ENCODE data around the gene GABRR1.
"Not testable (repeated sequence)": the region's sequence is repeated elsewhere in the genome, so short reads cannot be mapped to it uniquely, and the experiment has no call there.

Gene GABRR1

DNA sequence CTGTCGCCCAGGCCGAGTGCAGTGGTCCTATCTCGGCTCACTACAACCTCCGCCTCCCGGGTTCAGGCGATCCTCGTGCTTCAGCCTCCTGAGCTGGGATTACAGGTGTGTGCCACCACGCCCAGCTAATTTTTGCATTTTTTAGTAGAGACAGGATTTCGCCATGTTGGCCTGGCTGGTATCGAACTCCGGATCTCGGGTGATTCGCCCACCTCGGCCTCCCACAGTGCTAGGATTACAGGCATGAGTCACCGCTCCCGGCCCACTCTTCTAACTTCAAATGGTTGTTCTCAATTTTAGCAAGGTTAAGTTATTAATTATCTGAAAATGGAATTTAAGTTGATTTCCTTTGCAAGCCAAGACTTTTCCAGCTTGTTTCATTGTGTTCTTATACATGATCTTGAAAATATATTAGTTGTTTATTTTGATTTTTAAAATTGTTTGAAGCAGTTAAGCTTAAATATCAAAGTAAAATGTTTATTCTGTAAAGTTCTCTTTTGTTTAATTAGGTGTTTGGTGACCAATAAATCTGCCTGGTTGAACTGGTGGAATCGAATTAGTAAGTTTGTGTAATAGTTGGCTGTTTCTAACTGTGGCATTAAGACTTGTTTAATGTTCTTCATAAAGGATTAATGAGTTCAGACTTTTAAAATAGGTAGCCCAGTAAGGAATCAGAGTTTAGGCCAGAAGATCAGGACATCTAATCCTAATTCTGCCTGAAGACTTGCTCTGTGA, 69.0 kb downstream of the GABRR1 start:
- DNase-seq, result no peak

DNA sequence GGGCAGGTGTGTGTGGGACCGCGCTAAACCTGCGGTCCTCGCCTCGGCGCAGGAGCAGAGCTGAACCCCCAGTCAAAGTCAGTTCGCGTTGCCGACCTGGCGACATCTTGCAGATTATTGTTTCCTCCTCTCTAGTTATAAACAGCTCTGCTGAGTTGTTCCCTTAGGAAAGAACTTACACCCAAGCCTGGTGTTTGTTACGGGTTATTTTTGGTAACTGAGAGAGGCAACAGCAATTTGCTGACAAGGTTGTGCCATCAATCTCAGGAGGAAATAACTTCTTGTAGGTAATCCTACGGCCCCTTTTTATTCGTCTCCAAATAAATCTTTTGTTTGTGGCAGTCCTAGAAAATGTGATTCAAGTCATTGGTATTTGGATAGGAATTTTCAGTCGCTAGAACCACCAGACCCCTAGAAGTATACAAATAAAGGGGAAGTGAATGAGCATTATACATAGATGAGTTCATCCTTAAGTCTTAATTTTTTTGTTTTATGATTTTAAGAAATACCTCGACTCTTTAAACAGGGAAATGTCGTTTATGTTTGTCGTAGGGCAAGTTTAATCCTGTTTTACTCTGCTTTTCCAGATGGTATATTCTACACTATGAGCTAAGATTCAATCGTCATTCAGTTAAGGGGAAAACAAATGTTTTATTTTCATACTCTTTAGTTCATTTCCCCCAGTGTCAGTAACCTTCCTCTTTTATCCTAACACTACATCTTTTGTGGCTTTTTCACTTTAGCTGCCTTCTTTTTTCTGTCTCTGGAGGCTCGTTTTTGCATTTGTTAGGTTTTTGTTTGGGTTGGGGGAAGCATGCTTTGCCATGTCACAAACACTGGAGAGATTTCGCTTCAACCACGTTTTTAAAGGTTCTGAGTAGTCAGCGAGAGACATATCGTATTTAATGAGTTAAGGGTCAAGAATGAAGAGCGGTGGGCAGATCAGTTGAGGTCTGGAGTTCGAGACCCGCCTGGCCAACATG, 70.1 kb downstream of the GABRR1 start:
- DNase-seq, result peak; percentile 39

DNA sequence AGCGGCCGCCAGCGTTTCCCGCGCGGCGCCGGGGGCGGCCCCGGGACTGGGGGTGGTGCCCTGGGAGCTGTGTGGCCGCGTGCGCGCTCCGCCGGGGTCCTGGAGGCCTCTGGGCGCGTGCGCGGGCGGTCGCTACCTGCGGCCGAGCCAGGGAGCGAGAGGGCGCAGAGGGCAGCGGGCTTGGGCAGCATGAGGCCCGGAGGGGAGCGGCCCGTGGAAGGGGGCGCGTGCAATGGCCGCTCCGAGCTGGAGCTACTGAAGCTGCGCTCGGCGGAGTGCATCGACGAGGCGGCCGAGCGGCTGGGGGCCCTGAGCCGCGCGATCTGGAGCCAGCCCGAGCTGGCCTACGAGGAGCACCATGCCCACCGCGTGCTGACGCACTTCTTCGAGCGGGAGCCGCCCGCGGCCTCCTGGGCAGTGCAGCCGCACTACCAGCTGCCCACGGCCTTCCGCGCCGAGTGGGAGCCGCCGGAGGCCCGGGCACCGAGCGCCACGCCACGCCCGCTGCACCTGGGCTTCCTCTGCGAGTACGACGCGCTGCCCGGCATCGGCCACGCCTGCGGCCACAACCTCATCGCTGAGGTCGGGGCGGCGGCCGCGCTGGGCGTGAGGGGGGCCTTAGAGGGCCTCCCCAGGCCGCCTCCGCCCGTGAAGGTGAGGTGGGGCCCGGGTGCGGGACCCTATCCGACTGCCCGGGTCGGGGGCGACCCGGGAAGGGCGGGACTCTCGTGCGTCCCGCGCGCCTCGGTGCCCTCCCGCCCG, 71.0 kb downstream of the GABRR1 start, which contains the start of gene PM20D2:
Gene PM20D2 (plus strand): TSS at position 100 of the 762 bp plus-strand sequence. CDS start 90 bp downstream, at position 190.
- peak; percentile 75 for DNase-seq

DNA sequence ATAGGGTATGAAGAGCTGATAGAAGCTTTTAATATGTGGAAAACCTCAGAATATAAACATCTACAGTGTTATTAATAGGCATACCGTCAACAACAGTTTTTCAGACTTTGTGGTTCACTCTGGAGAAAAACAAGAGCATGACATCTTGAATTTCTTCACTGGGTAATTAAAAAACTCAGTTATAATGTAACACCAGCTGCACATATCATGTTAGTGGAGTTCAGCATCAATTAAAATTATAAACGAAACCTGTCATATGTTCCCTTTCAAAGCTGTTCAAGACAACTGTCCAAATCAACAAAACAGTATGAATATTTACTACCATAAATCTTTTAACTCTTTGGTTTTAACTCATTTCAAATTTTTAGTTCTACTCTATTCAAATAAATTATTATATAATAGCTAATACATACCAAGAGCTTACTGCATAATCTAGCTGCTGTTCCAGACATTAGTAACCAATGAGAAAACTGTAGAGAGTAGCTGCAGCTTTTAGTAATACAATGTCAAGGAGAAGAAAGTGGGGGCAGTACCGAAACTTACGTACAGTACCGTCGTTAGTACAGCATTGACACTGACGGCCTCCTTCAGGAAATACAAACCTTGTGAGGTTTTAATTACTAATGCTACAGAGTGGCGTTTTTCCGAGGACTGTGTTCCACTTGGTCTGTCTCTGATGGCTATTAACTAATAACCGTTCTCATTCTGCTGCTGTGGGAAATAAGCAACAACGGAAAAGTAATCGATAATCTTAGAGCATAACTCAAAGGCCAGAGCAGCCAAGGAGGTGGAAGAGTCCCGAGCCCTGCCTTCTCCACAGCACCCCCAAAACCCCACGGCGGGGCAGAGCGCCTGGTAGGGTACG, 71.8 kb downstream of the GABRR1 start:
- DNase-seq, result peak; percentile 23

DNA sequence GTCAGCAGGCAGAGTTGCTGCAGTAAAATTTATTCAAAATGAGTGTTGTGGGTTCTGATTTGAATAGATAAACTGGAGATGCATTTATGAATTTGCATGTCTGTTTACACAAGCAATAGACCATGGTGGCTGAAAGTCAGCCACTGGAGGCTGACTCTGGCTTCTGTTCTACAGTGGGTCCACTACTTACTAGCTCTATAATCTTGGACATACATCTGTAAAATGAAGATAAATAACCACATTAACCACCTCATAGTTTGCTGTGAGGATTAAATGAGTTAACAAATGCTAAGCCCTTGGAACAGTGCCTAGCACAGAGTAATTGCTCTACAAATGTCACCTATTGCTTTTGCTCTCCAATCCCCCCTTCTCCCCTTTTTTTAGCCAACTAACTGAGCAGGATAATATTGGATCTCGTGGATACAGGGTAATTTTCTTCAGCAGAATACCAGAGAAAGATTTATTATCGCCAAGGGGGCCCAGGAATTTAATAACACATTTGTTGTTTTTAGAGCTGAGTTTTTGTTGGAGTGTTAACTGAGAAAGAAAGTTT, 72.7 kb downstream of the GABRR1 start:
- DNase-seq, result no peak

DNA sequence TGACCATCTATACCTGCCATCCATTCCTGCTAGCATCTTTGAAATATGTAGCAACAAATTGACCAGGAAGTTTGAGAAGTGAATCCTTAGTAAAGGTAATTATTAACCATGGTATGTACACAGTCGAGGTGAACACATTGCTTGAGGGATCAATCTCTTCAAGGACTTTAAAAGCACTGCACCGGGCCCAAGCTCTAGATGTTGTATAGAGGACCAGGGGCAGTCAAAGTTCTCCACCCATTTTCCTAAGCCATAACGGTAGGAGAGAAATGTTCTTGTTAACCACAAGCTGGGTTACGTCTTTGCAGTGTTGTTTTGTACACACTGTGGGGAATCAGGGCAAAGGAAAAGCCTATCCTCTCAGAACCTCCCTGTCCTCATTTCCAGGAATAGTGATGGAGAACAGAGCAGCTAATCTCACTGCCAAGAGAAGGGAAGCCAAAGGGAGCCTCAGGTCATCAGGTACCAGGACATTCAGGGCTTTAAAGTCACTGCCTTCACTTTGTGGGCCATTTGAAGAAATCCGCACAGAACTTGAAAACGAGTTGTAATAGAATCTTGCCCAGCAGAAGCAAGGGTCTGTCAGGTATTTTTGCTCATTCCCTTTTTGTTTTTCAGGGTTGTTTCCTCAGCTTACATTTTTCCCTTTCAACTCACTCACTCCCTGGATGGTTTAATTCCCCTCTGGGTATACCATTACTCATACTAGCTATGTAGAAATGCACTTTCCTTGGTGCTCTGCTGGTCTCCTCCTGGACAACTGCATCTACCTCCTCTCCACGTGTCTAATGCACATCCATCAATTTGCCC, 76.6 kb downstream of the GABRR1 start:
- no peak for DNase-seq

DNA sequence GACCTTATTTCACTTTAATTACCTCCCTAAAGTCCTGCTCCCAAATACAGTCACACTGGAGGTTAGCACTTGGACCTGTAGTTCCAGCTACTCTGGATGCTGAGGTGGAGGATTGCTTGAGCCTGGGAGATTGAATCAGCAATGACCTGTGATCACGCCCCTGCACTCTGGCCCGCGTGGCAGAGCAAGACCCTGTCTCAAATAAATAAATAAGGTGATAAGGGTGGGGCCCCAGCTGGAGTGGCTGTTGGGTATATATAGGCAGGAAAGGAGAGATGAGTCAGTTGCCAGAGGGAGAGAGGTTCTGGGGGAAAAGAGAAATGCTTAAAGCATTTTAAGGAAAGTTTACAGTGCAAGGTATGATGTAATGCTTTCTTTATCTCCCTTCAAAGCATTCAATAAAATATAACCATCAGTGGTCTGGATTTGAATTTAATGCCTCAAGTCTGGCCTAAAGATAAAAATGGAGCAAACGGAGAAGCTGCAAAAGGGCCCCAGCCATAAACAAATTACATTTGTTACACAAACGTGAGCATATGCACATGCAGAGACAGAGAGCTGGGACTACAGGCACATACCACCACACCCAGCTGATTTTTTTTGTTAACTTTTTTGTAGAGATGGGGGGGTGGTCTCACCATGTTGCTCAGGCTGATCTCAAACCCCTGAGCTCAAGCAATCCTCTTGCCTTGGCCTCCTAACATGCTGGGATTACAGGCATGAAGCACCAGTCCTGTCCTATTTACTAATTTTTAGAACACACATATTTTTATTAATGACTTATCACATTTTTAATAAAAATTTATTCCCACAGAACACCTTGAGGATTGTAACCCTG, 77.4 kb downstream of the GABRR1 start:
- no peak for DNase-seq

DNA sequence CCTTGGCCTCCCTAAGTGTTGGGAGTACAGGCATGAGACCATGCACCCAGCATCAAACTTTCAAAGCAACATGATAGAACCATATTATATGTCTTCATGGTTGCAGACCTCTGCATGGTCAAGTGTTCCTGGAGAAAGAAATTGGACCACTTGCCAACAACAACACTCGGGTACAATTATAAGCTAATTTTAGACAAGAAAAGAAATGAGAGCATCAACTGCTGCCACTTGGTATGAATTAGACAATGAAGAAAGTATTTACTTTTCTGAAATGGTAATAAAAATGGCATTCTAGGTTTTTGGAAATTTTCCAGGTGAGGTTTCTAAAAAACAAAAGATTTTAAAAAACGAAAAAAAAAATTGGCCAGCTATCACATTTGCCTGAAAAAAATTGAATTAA, 79.0 kb downstream of the GABRR1 start:
- DNase-seq, result no peak

DNA sequence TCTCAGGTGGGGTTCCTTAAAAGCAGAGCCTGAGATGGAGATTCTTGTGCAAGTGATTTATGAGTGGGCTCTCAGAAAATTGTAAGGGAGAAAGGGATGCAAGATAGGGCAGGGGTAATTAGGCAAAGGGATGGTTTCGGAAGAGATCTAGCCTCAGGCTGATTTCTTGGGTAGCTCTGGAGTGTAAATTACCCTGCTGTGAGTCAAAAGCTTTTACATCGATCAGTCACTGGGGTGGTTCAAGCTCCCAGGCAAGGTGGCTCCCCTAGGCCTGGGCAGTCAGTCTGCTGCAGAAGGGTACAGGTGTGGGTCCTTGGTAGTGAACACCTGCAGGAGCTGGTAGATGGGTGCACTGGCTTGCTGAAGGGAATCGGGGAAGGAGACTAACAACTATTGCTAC, 82.4 kb downstream of the GABRR1 start:
- no peak for DNase-seq

DNA sequence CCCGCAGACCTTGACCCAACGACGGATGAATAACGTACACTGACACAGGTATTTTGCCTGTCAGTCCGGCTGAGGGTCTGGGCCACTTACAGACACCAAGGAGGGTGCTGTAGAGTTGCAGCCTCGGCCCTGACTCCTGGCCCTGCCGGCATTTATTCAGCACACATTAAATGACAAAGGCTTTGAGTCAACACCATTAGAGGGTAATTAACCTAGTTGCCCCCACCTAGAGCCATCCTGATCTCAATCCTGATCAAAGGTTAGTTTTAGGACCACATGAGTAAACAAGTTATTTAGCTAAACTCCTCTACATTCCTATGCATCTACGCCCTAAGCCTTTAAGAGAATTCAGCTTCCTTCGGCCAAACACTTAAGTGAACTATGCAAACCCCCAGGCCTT, 83.2 kb downstream of the GABRR1 start:
- DNase-seq, result no peak

DNA sequence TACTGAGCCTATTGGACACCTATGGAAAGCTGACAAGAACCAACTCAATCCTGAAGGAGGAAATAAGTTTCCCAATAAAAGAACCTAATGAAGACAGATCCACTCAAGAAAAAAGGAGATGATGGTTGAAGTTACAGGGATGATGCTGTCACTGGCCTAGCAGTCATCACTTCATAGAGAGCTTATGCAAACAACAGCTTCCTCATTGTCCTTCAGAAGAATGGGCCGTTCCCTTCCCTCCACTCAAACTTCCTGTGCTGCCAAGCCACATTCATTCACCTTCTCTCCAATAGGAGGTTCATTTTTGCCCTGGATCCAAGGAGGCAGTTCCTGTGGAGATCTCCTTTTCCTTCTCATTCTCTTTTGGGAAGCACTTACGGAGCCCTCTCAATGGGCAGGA, 85.1 kb downstream of the GABRR1 start:
- DNase-seq, result no peak

DNA sequence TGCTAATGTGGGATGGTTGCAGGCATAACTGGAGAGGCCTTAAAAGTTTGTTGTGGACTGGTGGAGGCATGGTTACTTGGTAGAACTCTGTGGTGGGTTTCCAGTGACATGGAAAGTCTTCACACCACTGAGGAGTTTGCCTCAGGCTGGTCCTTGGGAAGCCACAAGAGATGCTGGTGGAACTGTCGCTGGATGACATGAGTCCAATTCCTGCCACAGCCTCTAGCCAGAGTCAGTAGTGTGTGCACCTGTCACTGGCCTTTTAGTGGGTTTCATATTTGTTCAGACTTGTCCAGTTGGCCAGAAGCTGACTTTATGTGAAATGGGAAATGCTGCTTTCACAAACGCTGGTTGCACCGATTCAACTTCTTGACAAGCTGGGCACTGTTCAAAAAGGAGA, 85.6 kb downstream of the GABRR1 start:
- DNase-seq, result no peak

DNA sequence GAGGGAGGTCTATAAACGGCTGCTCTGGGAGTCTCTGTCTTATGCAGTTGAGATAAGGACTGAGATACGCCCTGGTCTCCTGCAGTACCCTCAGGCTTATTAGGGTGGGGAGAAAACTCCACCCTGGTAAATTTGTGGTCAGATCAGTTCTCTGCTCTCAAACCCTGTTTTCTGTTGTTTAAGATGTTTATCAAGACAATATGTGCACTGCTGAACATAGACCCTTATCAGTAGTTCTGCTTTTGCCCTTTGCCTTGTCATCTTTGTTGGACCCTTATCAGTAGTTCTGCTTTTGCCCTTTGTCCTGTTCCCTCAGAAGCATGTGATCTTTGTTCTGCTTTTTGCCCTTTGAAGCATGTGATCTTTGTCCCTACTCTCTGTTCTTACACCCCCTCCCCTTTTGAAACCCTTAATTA, 88.9 kb downstream of the GABRR1 start:
- not testable (repeated sequence) for DNase-seq

Measured in NCI-H2171 (cell line).